Neural cell (in vitro differentiated cells): Measurements from ENCODE around the gene NDUFA11. TPM values are rescaled to one million over a fixed set of nuclear protein-coding genes. Genes with fewer than 3 reads are reported as not detected.

Source experiments
- H2AFZ ChIP-seq: fragments of 200-600, 300-800 bp; sonication (generic), shearing (Covaris generic); 2 replicates; pipeline ENCODE4 v1.6.0; 2014; ENCODE audit warnings: low read depth, mild to moderate bottlenecking, antibody characterized with exemption, low read length, moderate library complexity
- H3F3A ChIP-seq: fragments of 200-600 bp; shearing (Covaris generic); 2 replicates; pipeline ENCODE4 v1.6.1; 2016; ENCODE audit warnings: mild to moderate bottlenecking, moderate library complexity, mixed read lengths, antibody characterized with exemption, low read length; ENCODE audit not compliant: insufficient read depth, poor library complexity, severe bottlenecking
- H3K27ac ChIP-seq: fragments of 200-600, 300-800 bp; sonication (generic), shearing (Covaris generic); 2 replicates; pipeline ENCODE4 v1.5.1; 2014; ENCODE audit warnings: mild to moderate bottlenecking, low read length, moderate library complexity
- H3K27me3 ChIP-seq: fragments of 300-800, 200-600 bp; sonication (generic), shearing (Covaris generic); 2 replicates; pipeline ENCODE4 v1.6.0; 2014; ENCODE audit warnings: mild to moderate bottlenecking, low read depth, low read length, moderate library complexity; ENCODE audit not compliant: insufficient read depth
- H3K36me3 ChIP-seq: fragments of 300-800, 200-600 bp; sonication (generic), shearing (Covaris generic); 2 replicates; pipeline ENCODE4 v1.5.1; 2014; ENCODE audit warnings: mild to moderate bottlenecking, antibody characterized with exemption, low read length, moderate library complexity; ENCODE audit not compliant: insufficient read depth
- H3K4me2 ChIP-seq: fragments of 300-800, 200-600 bp; sonication (generic), shearing (Covaris generic); 2 replicates; pipeline ENCODE4 v1.6.0; 2014; ENCODE audit warnings: mild to moderate bottlenecking, low read length
- H3K4me3 ChIP-seq: fragments of 300-800, 200-600 bp; sonication (generic), shearing (Covaris generic); 2 replicates; pipeline ENCODE4 v1.5.1; 2014; ENCODE audit warnings: mild to moderate bottlenecking, low read length, moderate library complexity
- H3K79me2 ChIP-seq: fragments of 200-600 bp; shearing (Covaris generic); replicated peaks from 2 replicates; pipeline ENCODE4 v1.6.0; 2014; ENCODE audit warnings: mild to moderate bottlenecking, low read length, moderate library complexity; ENCODE audit not compliant: insufficient read depth
- H3K9ac ChIP-seq: fragments of 300-800, 200-600 bp; sonication (generic), shearing (Covaris generic); 2 replicates; pipeline ENCODE4 v1.6.1; 2016; ENCODE audit warnings: mild to moderate bottlenecking, low read length, mixed read lengths
- H3K9me2 ChIP-seq: fragments of 200-600 bp; shearing (Covaris generic); 2 replicates; pipeline ENCODE4 v1.6.1; 2016; ENCODE audit warnings: mild to moderate bottlenecking, low read length, mixed read lengths; ENCODE audit not compliant: insufficient read depth
- H3K9me3 ChIP-seq: fragments of 200-600, 300-800 bp; sonication (generic), shearing (Covaris generic); 2 replicates; pipeline ENCODE4 v1.6.1; 2016; ENCODE audit warnings: mild to moderate bottlenecking, mixed run types, low read length, moderate library complexity, mixed read lengths
- H4K20me1 ChIP-seq: fragments of 200-600 bp; shearing (Covaris generic); 2 replicates; pipeline ENCODE4 v1.6.1; 2016; ENCODE audit warnings: mild to moderate bottlenecking, mixed run types; ENCODE audit not compliant: insufficient read depth
- EP300 ChIP-seq: fragments of 450-650 bp; conservative IDR thresholded peaks from 2 replicates; pipeline ENCODE4 v1.6.1; 2014; ENCODE audit warnings: antibody characterized with exemption, mild to moderate bottlenecking, moderate library complexity; ENCODE audit not compliant: poor library complexity, severe bottlenecking
- EZH2 ChIP-seq: fragments of 200-600, 300-800 bp; shearing (Covaris generic), sonication (generic); IDR thresholded peaks from 2 replicates; pipeline ENCODE4 v1.6.1; 2014; ENCODE audit warnings: antibody characterized with exemption, low read length, borderline replicate concordance, mild to moderate bottlenecking; ENCODE audit not compliant: insufficient read depth, poor library complexity, severe bottlenecking
- MXI1 ChIP-seq: fragments of 450-650 bp; conservative IDR thresholded peaks from 2 replicates; pipeline ENCODE4 v1.6.1; 2014; ENCODE audit warnings: antibody characterized with exemption, mild to moderate bottlenecking; ENCODE audit not compliant: poor library complexity, severe bottlenecking
- POLR2AphosphoS5 ChIP-seq: IDR thresholded peaks from 2 replicates; pipeline ENCODE4 v1.6.1; 2012
- RAD21 ChIP-seq: fragments of 450-650 bp; conservative IDR thresholded peaks from 2 replicates; pipeline ENCODE4 v1.6.1; 2014; ENCODE audit warnings: antibody characterized with exemption, mild to moderate bottlenecking, moderate library complexity
- SMC3 ChIP-seq: fragments of 450-650 bp; conservative IDR thresholded peaks from 2 replicates; pipeline ENCODE4 v1.6.1; 2014; ENCODE audit warnings: antibody characterized with exemption, mild to moderate bottlenecking, moderate library complexity; ENCODE audit not compliant: poor library complexity
- TAF1 ChIP-seq: IDR thresholded peaks from 2 replicates; pipeline ENCODE4 v1.6.1; 2012; ENCODE audit warnings: low read depth
- polyA plus RNA-seq: library from polyadenylated mRNA; depleted of rRNA; stranded (reverse); fragments of >200 nt; gene quantifications from 2 replicates; pipeline ENCODE4 v1.2.3, GENCODE V29; 2014
- TF ChIP-seq, protein P1 (sequence below): fragments of 450-650 bp; IDR thresholded peaks from 2 replicates; pipeline ENCODE4 v1.5.1; 2014; ENCODE audit warnings: antibody characterized with exemption, mild to moderate bottlenecking, moderate library complexity; ENCODE audit not compliant: poor library complexity, severe bottlenecking
- TF ChIP-seq, protein P2 (sequence below): IDR thresholded peaks from 2 replicates; pipeline ENCODE4 v1.6.1; 2012; ENCODE audit warnings: borderline replicate concordance

NDUFA11 gene
- polyA plus RNA-seq, 1 donor from 2014 or later, result 594 TPM

DNA sequence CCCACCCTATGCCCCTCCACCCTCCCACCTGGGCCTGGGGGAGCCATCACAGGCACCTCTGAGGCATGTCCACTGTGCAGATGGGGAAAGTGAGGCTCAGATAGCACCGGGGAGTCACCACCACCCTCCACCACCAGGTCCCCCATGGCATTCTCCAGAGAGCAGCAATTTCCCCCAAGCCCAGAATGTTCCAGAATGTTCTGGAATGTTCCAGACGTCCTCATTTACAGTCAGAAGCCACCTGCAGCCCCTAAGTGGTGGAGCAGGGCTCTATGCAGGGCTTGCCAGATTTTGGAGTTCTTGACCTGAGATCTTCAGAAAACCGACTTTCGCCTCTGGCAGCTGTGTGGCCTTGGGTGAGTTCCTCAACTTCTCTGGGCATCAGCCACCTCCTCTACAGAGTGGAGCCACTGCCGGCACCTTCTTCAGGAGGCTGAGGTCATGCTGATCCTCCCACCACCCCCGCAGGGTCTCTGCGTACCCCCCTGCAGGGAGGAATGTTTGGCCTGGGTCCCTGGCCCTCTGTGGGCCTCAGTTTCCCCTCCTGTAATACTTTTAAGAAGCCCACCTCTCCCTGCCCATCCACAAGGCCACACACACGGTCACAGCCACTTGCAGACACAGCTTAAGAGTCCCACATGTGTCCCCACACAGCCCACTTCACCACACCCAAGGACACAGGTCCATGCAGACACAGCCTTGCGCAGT lies 39.4 kb downstream of the NDUFA11 start:
- no peak overlapping the region for H3K27ac ChIP-seq
- H2AFZ ChIP-seq, result no peak overlapping the region
- H3K27me3 ChIP-seq, result no peaks in the 10 kb centered on the region
- no peaks in the 10 kb centered on the region for H3F3A ChIP-seq
- H3K4me3 ChIP-seq, result no peak overlapping the region
- no peaks in the 10 kb centered on the region for H4K20me1 ChIP-seq
- H3K9me2 ChIP-seq, result no peaks in the 10 kb centered on the region
- H3K79me2 ChIP-seq, result no peaks in the 10 kb centered on the region
- no peak overlapping the region for H3K9ac ChIP-seq
- H3K9me3 ChIP-seq, result no peaks in the 10 kb centered on the region
- TF ChIP-seq, protein P1, sequence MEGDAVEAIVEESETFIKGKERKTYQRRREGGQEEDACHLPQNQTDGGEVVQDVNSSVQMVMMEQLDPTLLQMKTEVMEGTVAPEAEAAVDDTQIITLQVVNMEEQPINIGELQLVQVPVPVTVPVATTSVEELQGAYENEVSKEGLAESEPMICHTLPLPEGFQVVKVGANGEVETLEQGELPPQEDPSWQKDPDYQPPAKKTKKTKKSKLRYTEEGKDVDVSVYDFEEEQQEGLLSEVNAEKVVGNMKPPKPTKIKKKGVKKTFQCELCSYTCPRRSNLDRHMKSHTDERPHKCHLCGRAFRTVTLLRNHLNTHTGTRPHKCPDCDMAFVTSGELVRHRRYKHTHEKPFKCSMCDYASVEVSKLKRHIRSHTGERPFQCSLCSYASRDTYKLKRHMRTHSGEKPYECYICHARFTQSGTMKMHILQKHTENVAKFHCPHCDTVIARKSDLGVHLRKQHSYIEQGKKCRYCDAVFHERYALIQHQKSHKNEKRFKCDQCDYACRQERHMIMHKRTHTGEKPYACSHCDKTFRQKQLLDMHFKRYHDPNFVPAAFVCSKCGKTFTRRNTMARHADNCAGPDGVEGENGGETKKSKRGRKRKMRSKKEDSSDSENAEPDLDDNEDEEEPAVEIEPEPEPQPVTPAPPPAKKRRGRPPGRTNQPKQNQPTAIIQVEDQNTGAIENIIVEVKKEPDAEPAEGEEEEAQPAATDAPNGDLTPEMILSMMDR, result no peak
- TF ChIP-seq EZH2 (no peak), MXI1 (no peak), EP300 (no peak), RAD21 (no peak), TAF1 (no peak), POLR2AphosphoS5 (no peak), SMC3 (no peak)
- TF ChIP-seq, protein P2, sequence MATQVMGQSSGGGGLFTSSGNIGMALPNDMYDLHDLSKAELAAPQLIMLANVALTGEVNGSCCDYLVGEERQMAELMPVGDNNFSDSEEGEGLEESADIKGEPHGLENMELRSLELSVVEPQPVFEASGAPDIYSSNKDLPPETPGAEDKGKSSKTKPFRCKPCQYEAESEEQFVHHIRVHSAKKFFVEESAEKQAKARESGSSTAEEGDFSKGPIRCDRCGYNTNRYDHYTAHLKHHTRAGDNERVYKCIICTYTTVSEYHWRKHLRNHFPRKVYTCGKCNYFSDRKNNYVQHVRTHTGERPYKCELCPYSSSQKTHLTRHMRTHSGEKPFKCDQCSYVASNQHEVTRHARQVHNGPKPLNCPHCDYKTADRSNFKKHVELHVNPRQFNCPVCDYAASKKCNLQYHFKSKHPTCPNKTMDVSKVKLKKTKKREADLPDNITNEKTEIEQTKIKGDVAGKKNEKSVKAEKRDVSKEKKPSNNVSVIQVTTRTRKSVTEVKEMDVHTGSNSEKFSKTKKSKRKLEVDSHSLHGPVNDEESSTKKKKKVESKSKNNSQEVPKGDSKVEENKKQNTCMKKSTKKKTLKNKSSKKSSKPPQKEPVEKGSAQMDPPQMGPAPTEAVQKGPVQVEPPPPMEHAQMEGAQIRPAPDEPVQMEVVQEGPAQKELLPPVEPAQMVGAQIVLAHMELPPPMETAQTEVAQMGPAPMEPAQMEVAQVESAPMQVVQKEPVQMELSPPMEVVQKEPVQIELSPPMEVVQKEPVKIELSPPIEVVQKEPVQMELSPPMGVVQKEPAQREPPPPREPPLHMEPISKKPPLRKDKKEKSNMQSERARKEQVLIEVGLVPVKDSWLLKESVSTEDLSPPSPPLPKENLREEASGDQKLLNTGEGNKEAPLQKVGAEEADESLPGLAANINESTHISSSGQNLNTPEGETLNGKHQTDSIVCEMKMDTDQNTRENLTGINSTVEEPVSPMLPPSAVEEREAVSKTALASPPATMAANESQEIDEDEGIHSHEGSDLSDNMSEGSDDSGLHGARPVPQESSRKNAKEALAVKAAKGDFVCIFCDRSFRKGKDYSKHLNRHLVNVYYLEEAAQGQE, result no peak
- H3K36me3 ChIP-seq, result no peaks in the 10 kb centered on the region
- H3K4me2 ChIP-seq, result no peak overlapping the region

DNA sequence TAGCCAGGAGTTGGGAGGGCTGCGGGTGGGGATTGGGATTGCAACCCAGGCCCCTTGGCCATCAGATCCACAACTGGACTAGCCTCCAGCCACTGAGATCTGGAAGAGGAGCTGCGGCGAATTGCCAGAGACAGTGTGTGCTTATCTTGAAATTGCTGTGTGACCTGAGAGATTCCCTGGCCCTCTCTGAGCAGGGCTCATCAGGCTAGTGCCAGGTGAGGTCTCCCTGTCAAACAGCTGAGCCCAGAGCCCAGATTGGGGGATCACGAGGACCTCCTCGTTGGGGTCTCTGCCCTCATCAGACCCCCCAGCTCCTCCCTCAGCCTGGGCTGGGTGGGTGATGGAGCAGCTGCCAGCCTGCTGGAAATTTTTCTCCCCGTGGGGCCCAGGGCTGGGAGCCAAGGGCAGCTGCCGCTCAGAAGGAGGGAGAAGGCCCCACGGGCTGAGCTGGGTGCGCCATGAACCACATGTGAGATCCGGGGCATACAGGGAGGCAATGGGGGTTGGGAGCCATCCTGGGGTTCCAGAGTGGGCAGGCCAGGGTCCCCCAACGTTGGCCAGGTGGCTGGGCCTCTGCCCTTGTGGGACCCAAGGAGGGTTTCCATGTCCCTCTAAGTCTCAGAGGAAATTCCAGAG lies 40.4 kb downstream of the NDUFA11 start:
- Histone ChIP-seq H3K9me3 (no peaks in the 10 kb centered on the region), H3K27ac (no peak overlapping the region), H4K20me1 (no peaks in the 10 kb centered on the region), H3F3A (no peaks in the 10 kb centered on the region), H3K36me3 (no peaks in the 10 kb centered on the region), H3K79me2 (no peaks in the 10 kb centered on the region), H3K9me2 (no peaks in the 10 kb centered on the region), H2AFZ (no peak overlapping the region), H3K27me3 (no peaks in the 10 kb centered on the region), H3K9ac (no peak overlapping the region), H3K4me3 (no peak overlapping the region), H3K4me2 (no peak overlapping the region)
- TF ChIP-seq EP300 (no peak), POLR2AphosphoS5 (no peak), MXI1 (no peak), SMC3 (no peak), RAD21 (no peak), EZH2 (no peak), TAF1 (no peak)
- TF ChIP-seq, protein P1, result no peak
- TF ChIP-seq, protein P2, result no peak
